Measurements from ENCODE around the gene SPINK9.

DNA sequence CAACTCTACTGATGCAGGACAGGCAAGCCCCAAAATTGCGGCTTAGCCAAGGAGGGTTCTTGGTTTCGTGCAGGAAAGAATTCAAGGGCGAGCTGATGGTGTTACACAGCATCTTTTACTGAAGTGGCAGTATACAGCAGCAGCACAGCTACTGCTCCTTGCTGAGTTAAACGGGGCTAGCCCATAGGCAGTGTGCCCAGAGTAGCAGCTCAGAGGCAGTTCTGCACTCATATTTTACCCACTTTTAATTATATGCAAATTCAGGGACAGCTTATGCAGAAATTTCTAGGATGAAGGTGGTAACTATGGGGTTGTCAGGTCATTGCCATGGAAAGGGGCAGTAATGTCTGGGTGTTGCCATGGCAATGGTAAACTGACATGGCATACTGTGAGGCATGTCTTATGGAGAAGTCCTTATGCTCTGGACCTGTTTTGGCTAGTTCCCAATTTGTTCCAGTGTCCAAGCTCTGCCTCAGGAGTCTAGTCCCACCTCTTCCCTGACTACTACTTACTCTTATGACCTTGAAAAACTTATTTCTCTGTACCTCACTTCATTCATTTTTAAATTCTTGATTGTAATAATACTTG is 2.0 kb upstream of the SPINK9 start:
- TF ChIP-seq, protein P1, sequence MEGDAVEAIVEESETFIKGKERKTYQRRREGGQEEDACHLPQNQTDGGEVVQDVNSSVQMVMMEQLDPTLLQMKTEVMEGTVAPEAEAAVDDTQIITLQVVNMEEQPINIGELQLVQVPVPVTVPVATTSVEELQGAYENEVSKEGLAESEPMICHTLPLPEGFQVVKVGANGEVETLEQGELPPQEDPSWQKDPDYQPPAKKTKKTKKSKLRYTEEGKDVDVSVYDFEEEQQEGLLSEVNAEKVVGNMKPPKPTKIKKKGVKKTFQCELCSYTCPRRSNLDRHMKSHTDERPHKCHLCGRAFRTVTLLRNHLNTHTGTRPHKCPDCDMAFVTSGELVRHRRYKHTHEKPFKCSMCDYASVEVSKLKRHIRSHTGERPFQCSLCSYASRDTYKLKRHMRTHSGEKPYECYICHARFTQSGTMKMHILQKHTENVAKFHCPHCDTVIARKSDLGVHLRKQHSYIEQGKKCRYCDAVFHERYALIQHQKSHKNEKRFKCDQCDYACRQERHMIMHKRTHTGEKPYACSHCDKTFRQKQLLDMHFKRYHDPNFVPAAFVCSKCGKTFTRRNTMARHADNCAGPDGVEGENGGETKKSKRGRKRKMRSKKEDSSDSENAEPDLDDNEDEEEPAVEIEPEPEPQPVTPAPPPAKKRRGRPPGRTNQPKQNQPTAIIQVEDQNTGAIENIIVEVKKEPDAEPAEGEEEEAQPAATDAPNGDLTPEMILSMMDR (IDR thresholded peaks at IDR 0.05), result no peak
- TF ChIP-seq NR1H2 (CRISPR knock-in tag; IDR thresholded peaks at IDR 0.05), result no peak
- TF ChIP-seq, protein P2, sequence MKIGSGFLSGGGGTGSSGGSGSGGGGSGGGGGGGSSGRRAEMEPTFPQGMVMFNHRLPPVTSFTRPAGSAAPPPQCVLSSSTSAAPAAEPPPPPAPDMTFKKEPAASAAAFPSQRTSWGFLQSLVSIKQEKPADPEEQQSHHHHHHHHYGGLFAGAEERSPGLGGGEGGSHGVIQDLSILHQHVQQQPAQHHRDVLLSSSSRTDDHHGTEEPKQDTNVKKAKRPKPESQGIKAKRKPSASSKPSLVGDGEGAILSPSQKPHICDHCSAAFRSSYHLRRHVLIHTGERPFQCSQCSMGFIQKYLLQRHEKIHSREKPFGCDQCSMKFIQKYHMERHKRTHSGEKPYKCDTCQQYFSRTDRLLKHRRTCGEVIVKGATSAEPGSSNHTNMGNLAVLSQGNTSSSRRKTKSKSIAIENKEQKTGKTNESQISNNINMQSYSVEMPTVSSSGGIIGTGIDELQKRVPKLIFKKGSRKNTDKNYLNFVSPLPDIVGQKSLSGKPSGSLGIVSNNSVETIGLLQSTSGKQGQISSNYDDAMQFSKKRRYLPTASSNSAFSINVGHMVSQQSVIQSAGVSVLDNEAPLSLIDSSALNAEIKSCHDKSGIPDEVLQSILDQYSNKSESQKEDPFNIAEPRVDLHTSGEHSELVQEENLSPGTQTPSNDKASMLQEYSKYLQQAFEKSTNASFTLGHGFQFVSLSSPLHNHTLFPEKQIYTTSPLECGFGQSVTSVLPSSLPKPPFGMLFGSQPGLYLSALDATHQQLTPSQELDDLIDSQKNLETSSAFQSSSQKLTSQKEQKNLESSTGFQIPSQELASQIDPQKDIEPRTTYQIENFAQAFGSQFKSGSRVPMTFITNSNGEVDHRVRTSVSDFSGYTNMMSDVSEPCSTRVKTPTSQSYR (CRISPR knock-in tag; IDR thresholded peaks at IDR 0.05), result no peak
- TF ChIP-seq, protein P3, sequence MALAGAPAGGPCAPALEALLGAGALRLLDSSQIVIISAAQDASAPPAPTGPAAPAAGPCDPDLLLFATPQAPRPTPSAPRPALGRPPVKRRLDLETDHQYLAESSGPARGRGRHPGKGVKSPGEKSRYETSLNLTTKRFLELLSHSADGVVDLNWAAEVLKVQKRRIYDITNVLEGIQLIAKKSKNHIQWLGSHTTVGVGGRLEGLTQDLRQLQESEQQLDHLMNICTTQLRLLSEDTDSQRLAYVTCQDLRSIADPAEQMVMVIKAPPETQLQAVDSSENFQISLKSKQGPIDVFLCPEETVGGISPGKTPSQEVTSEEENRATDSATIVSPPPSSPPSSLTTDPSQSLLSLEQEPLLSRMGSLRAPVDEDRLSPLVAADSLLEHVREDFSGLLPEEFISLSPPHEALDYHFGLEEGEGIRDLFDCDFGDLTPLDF (CRISPR knock-in tag; IDR thresholded peaks at IDR 0.05), result no peak
- no peak for TF ChIP-seq ZNF263 (CRISPR knock-in tag; IDR thresholded peaks at IDR 0.05; ENCODE audit: low read depth)
